H9 (cell line): ENCODE results near the gene FGB. TPM values are rescaled to one million over a fixed set of nuclear protein-coding genes. Genes with fewer than 3 reads are reported as not detected.

Source experiments
- DNase-seq: peaks from one replicate; pipeline ENCODE4 v3.0.0-alpha.2; 2017
- H2AFZ ChIP-seq: one replicate; pipeline ENCODE4 v1.6.1; 2013; ENCODE audit warnings: mild to moderate bottlenecking, low read length, control low read depth, moderate library complexity
- H2AK5ac ChIP-seq: 2 replicates; pipeline ENCODE4 v1.6.1; 2013; ENCODE audit warnings: low read length, control low read depth, mixed read lengths; ENCODE audit not compliant: insufficient read length
- H2BK120ac ChIP-seq: one replicate; pipeline ENCODE4 v1.6.1; 2013; ENCODE audit warnings: low read depth, mild to moderate bottlenecking, low read length, control low read depth, inconsistent platforms; ENCODE audit not compliant: poor library complexity, severe bottlenecking
- H2BK12ac ChIP-seq: 2 replicates; pipeline ENCODE4 v1.6.1; 2013; ENCODE audit warnings: low read length, control low read depth, mixed read lengths, low read depth; ENCODE audit not compliant: insufficient read length
- H2BK15ac ChIP-seq: 2 replicates; pipeline ENCODE4 v1.6.1; 2013; ENCODE audit warnings: low read depth, low read length, control low read depth
- H2BK20ac ChIP-seq: one replicate; pipeline ENCODE4 v1.6.1; 2013; ENCODE audit warnings: low read depth, mild to moderate bottlenecking, low read length, control low read depth, inconsistent platforms; ENCODE audit not compliant: poor library complexity, severe bottlenecking
- H2BK5ac ChIP-seq: 2 replicates; pipeline ENCODE4 v1.6.1; 2013; ENCODE audit warnings: low read length, control low read depth, mixed read lengths; ENCODE audit not compliant: insufficient read length
- H3K14ac ChIP-seq: 2 replicates; pipeline ENCODE4 v1.6.1; 2013; ENCODE audit warnings: low read length, control low read depth; ENCODE audit not compliant: insufficient read depth
- H3K18ac ChIP-seq: 2 replicates; pipeline ENCODE4 v1.6.1; 2013; ENCODE audit warnings: low read depth, mild to moderate bottlenecking, mixed read lengths, low read length, control low read depth; ENCODE audit not compliant: insufficient read length
- H3K23ac ChIP-seq: 2 replicates; pipeline ENCODE4 v1.6.1; 2013; ENCODE audit warnings: low read length, control low read depth, mixed read lengths, low read depth; ENCODE audit not compliant: insufficient read length
- H3K23me2 ChIP-seq: 2 replicates; pipeline ENCODE4 v1.6.1; 2013; ENCODE audit warnings: low read depth, mild to moderate bottlenecking, mixed read lengths, low read length, control low read depth; ENCODE audit not compliant: insufficient read length, poor library complexity, severe bottlenecking
- H3K27ac ChIP-seq: 2 replicates; pipeline ENCODE4 v1.5.1; 2013; ENCODE audit warnings: low read length, control low read depth, mixed read lengths, low read depth; ENCODE audit not compliant: insufficient read length
- H3K27me3 ChIP-seq: 2 replicates; pipeline ENCODE4 v1.6.1; 2013; ENCODE audit warnings: low read length, control low read depth, inconsistent platforms; ENCODE audit not compliant: insufficient read depth
- H3K4ac ChIP-seq: 2 replicates; pipeline ENCODE4 v1.6.1; 2013; ENCODE audit warnings: low read depth, mild to moderate bottlenecking, control low read depth, inconsistent platforms, low read length, moderate library complexity
- H3K4me1 ChIP-seq: 2 replicates; pipeline ENCODE4 v1.6.1; 2013; ENCODE audit warnings: low read length, control low read depth, inconsistent platforms; ENCODE audit not compliant: insufficient read depth
- H3K4me2 ChIP-seq: 2 replicates; pipeline ENCODE4 v1.6.1; 2013; ENCODE audit warnings: low read length, control low read depth, mixed read lengths; ENCODE audit not compliant: insufficient read length, insufficient read depth
- H3K56ac ChIP-seq: 2 replicates; pipeline ENCODE4 v1.6.1; 2013; ENCODE audit warnings: low read depth, mild to moderate bottlenecking, mixed read lengths, low read length, control low read depth; ENCODE audit not compliant: insufficient read length
- H3K79me1 ChIP-seq: 2 replicates; pipeline ENCODE4 v1.6.1; 2013; ENCODE audit warnings: low read depth, mild to moderate bottlenecking, moderate library complexity, low read length, control low read depth, inconsistent platforms; ENCODE audit not compliant: insufficient read depth, poor library complexity, severe bottlenecking
- H3K79me2 ChIP-seq: 2 replicates; pipeline ENCODE4 v1.6.1; 2013; ENCODE audit warnings: low read length, control low read depth, inconsistent platforms; ENCODE audit not compliant: insufficient read depth
- H3K9ac ChIP-seq: 2 replicates; pipeline ENCODE4 v1.6.1; 2013; ENCODE audit warnings: low read length, control low read depth, mixed read lengths; ENCODE audit not compliant: insufficient read length; ENCODE audit errors: extremely low read depth
- H3K9me3 ChIP-seq: one replicate; pipeline ENCODE4 v1.6.1; 2013; ENCODE audit warnings: low read depth, low read length, inconsistent platforms; ENCODE audit not compliant: control insufficient read depth
- H3T11ph ChIP-seq: one replicate; pipeline ENCODE4 v1.6.1; 2013; ENCODE audit warnings: mild to moderate bottlenecking, low read length, control low read depth, inconsistent platforms
- H4K20me1 ChIP-seq: one replicate; pipeline ENCODE4 v1.6.1; 2013; ENCODE audit not compliant: control insufficient read depth, insufficient read length, insufficient read depth
- H4K5ac ChIP-seq: 2 replicates; pipeline ENCODE4 v1.6.1; 2013; ENCODE audit warnings: low read depth, mild to moderate bottlenecking, mixed read lengths, low read length, control low read depth; ENCODE audit not compliant: insufficient read length
- H4K8ac ChIP-seq: replicated peaks from 2 replicates; pipeline ENCODE4 v1.6.1; 2013; ENCODE audit warnings: low read length, control low read depth, mixed read lengths, low read depth; ENCODE audit not compliant: insufficient read length
- H4K91ac ChIP-seq: 2 replicates; pipeline ENCODE4 v1.6.1; 2013; ENCODE audit warnings: low read depth, mild to moderate bottlenecking, moderate library complexity, mixed read lengths, low read length, control low read depth; ENCODE audit not compliant: insufficient read length
- H3K27ac Mint-ChIP-seq, 3 experiments: 2 replicates in 2 of 3; 3 replicates in 1 of 3; pipeline ENCODE4 v1.8.0; 2020 to 2021; ENCODE audit warnings: mixed read lengths in 3 of 3, mild to moderate bottlenecking in 1 of 3, moderate library complexity in 1 of 3
- H3K27me3 Mint-ChIP-seq: 2 replicates; pipeline ENCODE4 v1.8.0; 2021; ENCODE audit warnings: low read depth, mild to moderate bottlenecking, moderate library complexity, mixed read lengths
- H3K36me3 Mint-ChIP-seq, 3 experiments: 2 replicates in 2 of 3; 3 replicates in 1 of 3; pipeline ENCODE4 v1.8.0; 2020 to 2021; ENCODE audit warnings: low read depth in 3 of 3, mixed read lengths in 3 of 3; ENCODE audit not compliant: insufficient read depth in 1 of 3
- H3K4me1 Mint-ChIP-seq, 2 experiments: 2 replicates each; pipeline ENCODE4 v1.8.0; 2020; ENCODE audit warnings: mixed read lengths in 2 of 2
- H3K4me3 Mint-ChIP-seq, 2 experiments: 2 replicates in 1 of 2; 3 replicates in 1 of 2; pipeline ENCODE4 v1.8.0; 2020 to 2021; ENCODE audit warnings: mild to moderate bottlenecking in 2 of 2, mixed read lengths in 2 of 2, moderate library complexity in 1 of 2
- H3K9me3 Mint-ChIP-seq, 2 experiments: 2 replicates in 1 of 2; 3 replicates in 1 of 2; pipeline ENCODE4 v1.8.0; 2020; ENCODE audit warnings: mild to moderate bottlenecking in 2 of 2, mixed read lengths in 2 of 2, moderate library complexity in 1 of 2
- CTCF ChIP-seq: fragments of 200-600 bp; sonication (generic); conservative IDR thresholded peaks from 3 replicates; pipeline ENCODE4 v1.8.0; 2021; ENCODE audit warnings: antibody characterized with exemption, mild to moderate bottlenecking
- total RNA-seq: library from RNA; stranded (reverse); gene quantifications from 2 replicates; pipeline ENCODE4 v1.2.1, GENCODE V29; 2021

FGB gene
- total RNA-seq, 1 experiment from 2014 or later, result not detected

GRCh38 chr4:154614306-154614705 is 51.5 kb downstream of the FGB start:
- Histone ChIP-seq H3K27me3 (no peaks in the 10 kb centered on the region), H3K23me2 (no peaks in the 10 kb centered on the region), H2BK12ac (no peak overlapping the region), H4K91ac (no peak overlapping the region), H2AK5ac (no peak overlapping the region), H2AFZ (no peak overlapping the region), H2BK20ac (no peak overlapping the region), H3K9ac (no peak overlapping the region), H2BK15ac (no peak overlapping the region), H3K79me1 (no peaks in the 10 kb centered on the region), H3K27ac (no peak overlapping the region), H3K23ac (no peak overlapping the region), H3T11ph (no peak overlapping the region), H3K9me3 (no peaks in the 10 kb centered on the region), H3K79me2 (no peaks in the 10 kb centered on the region), H3K14ac (no peak overlapping the region), H3K4me1 (no peaks in the 10 kb centered on the region; the same call in 1 of the 2 replicates), H3K18ac (no peak overlapping the region), H3K4ac (no peak overlapping the region), H2BK120ac (no peak overlapping the region), H3K4me2 (no peak overlapping the region), H4K8ac (no peak overlapping the region), H4K5ac (no peak overlapping the region), H3K56ac (no peak overlapping the region), H2BK5ac (no peak overlapping the region), H4K20me1 (no peaks in the 10 kb centered on the region)
- no peak for TF ChIP-seq CTCF
- Mint-ChIP-seq H3K4me1 (peaks cover 4 to 9% of the 10 kb centered on the region in 2 experiments), H3K27me3 (no peaks in the 10 kb centered on the region), H3K27ac (no peak overlapping the region), H3K4me3 (no peak overlapping the region), H3K36me3 (no peaks in the 10 kb centered on the region), H3K9me3 (no peaks in the 10 kb centered on the region)
- DNase-seq, result no peak
